ENCODE data around the gene NOM1.

DNA sequence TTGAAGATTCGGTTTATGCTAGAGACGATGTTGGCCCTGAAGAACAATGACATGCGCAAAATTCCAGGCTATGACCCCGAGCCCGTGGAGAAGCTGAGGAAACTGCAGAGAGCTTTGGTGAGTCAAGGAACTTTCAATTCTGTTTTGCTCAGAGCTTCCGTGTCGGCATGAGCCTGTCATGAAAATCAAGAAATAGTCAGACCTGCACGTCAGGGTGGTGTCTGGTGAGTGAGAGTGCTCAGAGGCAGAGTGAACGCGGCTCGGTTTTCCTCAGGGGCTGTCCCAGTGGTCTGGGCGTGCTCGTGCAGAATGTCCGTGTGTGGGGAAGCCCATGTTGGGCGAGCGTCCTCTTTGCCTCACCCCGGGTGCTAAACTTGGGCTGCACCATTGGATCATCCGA lies 12.6 kb downstream of the NOM1 start:
- TF ChIP-seq, protein P1, sequence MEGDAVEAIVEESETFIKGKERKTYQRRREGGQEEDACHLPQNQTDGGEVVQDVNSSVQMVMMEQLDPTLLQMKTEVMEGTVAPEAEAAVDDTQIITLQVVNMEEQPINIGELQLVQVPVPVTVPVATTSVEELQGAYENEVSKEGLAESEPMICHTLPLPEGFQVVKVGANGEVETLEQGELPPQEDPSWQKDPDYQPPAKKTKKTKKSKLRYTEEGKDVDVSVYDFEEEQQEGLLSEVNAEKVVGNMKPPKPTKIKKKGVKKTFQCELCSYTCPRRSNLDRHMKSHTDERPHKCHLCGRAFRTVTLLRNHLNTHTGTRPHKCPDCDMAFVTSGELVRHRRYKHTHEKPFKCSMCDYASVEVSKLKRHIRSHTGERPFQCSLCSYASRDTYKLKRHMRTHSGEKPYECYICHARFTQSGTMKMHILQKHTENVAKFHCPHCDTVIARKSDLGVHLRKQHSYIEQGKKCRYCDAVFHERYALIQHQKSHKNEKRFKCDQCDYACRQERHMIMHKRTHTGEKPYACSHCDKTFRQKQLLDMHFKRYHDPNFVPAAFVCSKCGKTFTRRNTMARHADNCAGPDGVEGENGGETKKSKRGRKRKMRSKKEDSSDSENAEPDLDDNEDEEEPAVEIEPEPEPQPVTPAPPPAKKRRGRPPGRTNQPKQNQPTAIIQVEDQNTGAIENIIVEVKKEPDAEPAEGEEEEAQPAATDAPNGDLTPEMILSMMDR (IDR thresholded peaks at IDR 0.05), result no peak
- TF ChIP-seq, protein P2, sequence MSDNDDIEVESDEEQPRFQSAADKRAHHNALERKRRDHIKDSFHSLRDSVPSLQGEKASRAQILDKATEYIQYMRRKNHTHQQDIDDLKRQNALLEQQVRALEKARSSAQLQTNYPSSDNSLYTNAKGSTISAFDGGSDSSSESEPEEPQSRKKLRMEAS (IDR thresholded peaks at IDR 0.05; ENCODE audit: low read depth), result no peak
- TF ChIP-seq EP300 (IDR thresholded peaks at IDR 0.05; ENCODE audit: borderline replicate concordance in 1 of 2, low read depth in 1 of 2, low read length in 1 of 2), result no peak
- TF ChIP-seq RAD21 (IDR thresholded peaks at IDR 0.05; ENCODE audit: low read length), result no peak
- no peak for TF ChIP-seq ELF1 (IDR thresholded peaks at IDR 0.05)
- TF ChIP-seq RXRA (IDR thresholded peaks at IDR 0.05; ENCODE audit: borderline replicate concordance, low read depth), result no peak
